Prostate gland (tissue), 2 donors: ENCODE results near the gene MYRF. TPM values are rescaled to one million over a fixed set of nuclear protein-coding genes. Genes with fewer than 3 reads are reported as not detected.

ENCODE experiments used
- DNase-seq: peaks from one replicate; pipeline ENCODE4 v3.0.0-alpha.2; 2019; ENCODE audit warnings: low spot score
- H3K27ac ChIP-seq, 2 donors: fragments of 200-600 bp; sonication (generic); 2 replicates each; pipeline ENCODE4 v1.5.1; 2017 to 2019
- H3K27me3 ChIP-seq: fragments of 200-600 bp; sonication (generic); replicated peaks from 2 replicates; pipeline ENCODE4 v1.5.1; 2019; ENCODE audit not compliant: insufficient read depth
- H3K36me3 ChIP-seq, 2 donors: fragments of 200-600 bp; sonication (generic); 1 replicate in 1 of 2; 2 replicates in 1 of 2; pipeline versions ENCODE4 v1.5.1 to v1.8.1; 2017 to 2019
- H3K4me1 ChIP-seq: fragments of 200-600 bp; sonication (generic); replicated peaks from 2 replicates; pipeline ENCODE4 v1.5.1; 2019
- H3K4me3 ChIP-seq, 2 donors: fragments of 200-600 bp; sonication (generic); 2 replicates each; pipeline ENCODE4 v1.5.1; 2017 to 2019
- H3K9me3 ChIP-seq: fragments of 200-600 bp; sonication (generic); 2 replicates; pipeline ENCODE4 v1.5.1; 2017
- POLR2A ChIP-seq: fragments of 450-650 bp; IDR thresholded peaks from one replicate; pipeline ENCODE4 v1.6.1; 2016; ENCODE audit warnings: antibody characterized with exemption, mild to moderate bottlenecking
- POLR2AphosphoS5 ChIP-seq: sonication (generic); formaldehyde crosslinking; IDR thresholded peaks from one replicate; pipeline ENCODE4 v1.6.1; 2017; ENCODE audit warnings: antibody characterized with exemption
- WGBS: methylation state at CpG from one replicate; pipeline ENCODE4 v1.1.5; 2018; 5-methylcytosine and 5-hydroxymethylcytosine counted together
- intact Hi-C: fragments of 100-400 bp; cut with DNase I; formaldehyde crosslinking; loops from one replicate; pipeline ENCODE4 v1.14.2; 2022
- total RNA-seq, 2 donors: library from RNA; depleted of rRNA; stranded (reverse); fragments of >200 nt; gene quantifications; one replicate each; pipeline ENCODE4 v1.1.0, GENCODE V29; 2016
- TF ChIP-seq, protein P1 (sequence below), 4 experiments: fragments of 200-600 bp in 2 of 4; fragments of 450-650 bp in 2 of 4; sonication (generic) in 2 of 4; IDR thresholded peaks; 1 replicate in 3 of 4; 2 replicates in 1 of 4; pipeline ENCODE4 v1.5.1; 2016 to 2019; ENCODE audit warnings: antibody characterized with exemption in 4 of 4, mild to moderate bottlenecking in 2 of 4, moderate library complexity in 2 of 4

The MYRF gene
- total RNA-seq, 2 donors from 2014 or later = 0.77 to 3.4 TPM

- H3K27ac ChIP-seq = no peak overlapping the region
- H3K36me3 ChIP-seq = peaks cover 0 to 15% of the 10 kb centered on the region in 2 donors
- no peaks in the 10 kb centered on the region for H3K9me3 ChIP-seq
- H3K4me1 ChIP-seq = no peaks in the 10 kb centered on the region
- 84% methylated on average over 3 of the region's 3 CpGs for WGBS
- no peaks in the 10 kb centered on the region for H3K27me3 ChIP-seq
- H3K4me3 ChIP-seq = no peak overlapping the region
- no peak for DNase-seq
- TF ChIP-seq POLR2AphosphoS5 (no peak), POLR2A (no peak)
- TF ChIP-seq, protein P1, sequence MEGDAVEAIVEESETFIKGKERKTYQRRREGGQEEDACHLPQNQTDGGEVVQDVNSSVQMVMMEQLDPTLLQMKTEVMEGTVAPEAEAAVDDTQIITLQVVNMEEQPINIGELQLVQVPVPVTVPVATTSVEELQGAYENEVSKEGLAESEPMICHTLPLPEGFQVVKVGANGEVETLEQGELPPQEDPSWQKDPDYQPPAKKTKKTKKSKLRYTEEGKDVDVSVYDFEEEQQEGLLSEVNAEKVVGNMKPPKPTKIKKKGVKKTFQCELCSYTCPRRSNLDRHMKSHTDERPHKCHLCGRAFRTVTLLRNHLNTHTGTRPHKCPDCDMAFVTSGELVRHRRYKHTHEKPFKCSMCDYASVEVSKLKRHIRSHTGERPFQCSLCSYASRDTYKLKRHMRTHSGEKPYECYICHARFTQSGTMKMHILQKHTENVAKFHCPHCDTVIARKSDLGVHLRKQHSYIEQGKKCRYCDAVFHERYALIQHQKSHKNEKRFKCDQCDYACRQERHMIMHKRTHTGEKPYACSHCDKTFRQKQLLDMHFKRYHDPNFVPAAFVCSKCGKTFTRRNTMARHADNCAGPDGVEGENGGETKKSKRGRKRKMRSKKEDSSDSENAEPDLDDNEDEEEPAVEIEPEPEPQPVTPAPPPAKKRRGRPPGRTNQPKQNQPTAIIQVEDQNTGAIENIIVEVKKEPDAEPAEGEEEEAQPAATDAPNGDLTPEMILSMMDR (IDR thresholded peaks at IDR 0.05) = no peak
- intact Hi-C loops = no loop called here
Observed at GRCh38 chr11:61782299-61782698, 29.9 kb downstream of the MYRF start.

DNA sequence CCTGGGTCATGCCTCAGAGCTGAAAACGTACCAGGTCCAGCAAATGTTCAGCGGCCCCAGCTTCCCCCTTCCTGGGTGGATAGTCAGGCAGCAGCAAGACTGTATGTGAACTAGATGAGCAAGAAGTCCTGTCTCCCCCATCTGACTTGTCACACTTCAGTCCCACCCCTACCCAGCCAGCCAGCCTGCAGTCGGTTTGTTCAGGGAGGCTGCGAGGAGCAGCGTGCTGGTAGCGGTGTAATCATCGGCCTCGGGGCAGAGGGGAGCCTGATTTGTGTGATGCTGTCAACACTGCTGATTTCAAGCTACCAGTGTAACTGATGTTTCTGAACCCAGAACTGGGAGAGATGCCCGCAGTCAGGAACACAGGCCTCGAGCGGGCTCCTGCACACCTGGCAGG is 30.4 kb downstream of the MYRF start:
- no peaks in the 10 kb centered on the region for H3K27me3 ChIP-seq
- H3K9me3 ChIP-seq = no peaks in the 10 kb centered on the region
- peaks cover 0 to 17% of the 10 kb centered on the region in 2 donors for H3K36me3 ChIP-seq
- intact Hi-C loops = no loop called here
- no peak overlapping the region for H3K4me3 ChIP-seq
- DNase-seq = no peak
- WGBS = 84% methylated on average over 11 of the region's 11 CpGs
- TF ChIP-seq POLR2AphosphoS5 (no peak), POLR2A (no peak)
- TF ChIP-seq, protein P1 (IDR thresholded peaks at IDR 0.05) = no peak
- no peaks in the 10 kb centered on the region for H3K4me1 ChIP-seq
- no peak overlapping the region for H3K27ac ChIP-seq

DNA sequence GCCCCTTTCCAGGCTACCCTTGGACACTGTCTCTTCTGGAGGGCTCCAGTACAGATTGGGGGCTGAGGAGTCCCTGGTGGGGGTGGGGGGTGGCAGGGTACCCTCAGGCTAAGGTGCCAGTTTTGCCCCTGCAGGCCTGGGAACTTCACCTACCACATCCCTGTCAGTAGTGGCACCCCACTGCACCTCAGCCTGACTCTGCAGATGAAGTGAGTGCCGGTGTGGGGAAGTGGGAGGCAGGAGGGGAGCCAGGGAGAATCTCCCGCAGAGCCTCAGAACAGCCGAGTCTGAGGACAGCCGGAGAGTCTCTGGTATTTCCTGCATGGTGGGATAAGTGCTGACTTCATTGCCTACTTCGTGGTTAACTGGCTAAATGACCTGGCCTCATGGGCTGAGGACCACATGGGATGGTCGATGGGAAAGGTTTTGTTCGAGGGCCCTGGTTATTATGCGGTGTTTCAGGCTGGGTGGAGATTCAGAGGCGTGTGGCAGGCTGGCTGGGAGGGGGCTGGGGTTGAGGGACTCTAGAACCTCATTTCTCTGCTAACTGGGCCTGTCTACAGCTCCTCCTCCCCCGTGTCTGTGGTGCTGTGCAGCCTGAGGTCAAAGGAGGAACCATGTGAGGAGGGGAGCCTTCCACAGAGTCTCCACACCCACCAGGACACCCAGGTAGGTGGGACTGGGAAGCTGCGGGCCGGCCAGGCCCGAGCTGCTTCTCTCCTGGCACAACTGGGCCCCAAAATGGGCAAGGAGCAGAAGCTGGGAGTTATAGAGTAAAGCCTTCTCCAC is 31.5 kb downstream of the MYRF start:
- intact Hi-C loops = no loop called here
- Histone ChIP-seq H3K9me3 (no peaks in the 10 kb centered on the region), H3K27ac (no peak overlapping the region), H3K4me1 (no peaks in the 10 kb centered on the region), H3K4me3 (no peak overlapping the region), H3K36me3 (peaks cover 0 to 21% of the 10 kb centered on the region in 2 donors), H3K27me3 (no peaks in the 10 kb centered on the region)
- TF ChIP-seq POLR2AphosphoS5 = no peak
- TF ChIP-seq, protein P1 (IDR thresholded peaks at IDR 0.05) = no peak
- TF ChIP-seq POLR2A = no peak
- DNase-seq = no peak
- 66% methylated on average over 13 of the region's 13 CpGs for WGBS

DNA sequence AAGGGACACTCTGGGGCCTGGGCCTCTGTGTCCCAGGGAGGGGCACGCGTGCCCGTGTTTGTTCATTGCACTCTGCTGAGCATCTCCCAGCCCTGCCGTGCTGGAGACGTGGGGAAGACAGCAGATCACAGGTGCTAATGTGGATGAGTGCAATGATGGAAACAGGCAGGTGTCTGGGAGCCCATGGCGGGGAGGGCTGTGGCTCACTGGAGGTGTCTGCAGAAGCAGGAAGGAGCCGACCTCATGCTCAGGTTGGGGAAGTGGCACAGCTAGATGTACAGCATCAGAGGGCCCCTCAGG is 32.0 kb downstream of the MYRF start:
- intact Hi-C loops = no loop called here
- 80% methylated on average over 7 of the region's 7 CpGs for WGBS
- Histone ChIP-seq H3K4me3 (no peak overlapping the region), H3K36me3 (peaks cover 2 to 21% of the 10 kb centered on the region in 2 donors), H3K27ac (no peak overlapping the region), H3K4me1 (no peaks in the 10 kb centered on the region), H3K9me3 (no peaks in the 10 kb centered on the region), H3K27me3 (no peaks in the 10 kb centered on the region)
- DNase-seq = no peak
- TF ChIP-seq POLR2A (no peak), POLR2AphosphoS5 (no peak)
- TF ChIP-seq, protein P1 (IDR thresholded peaks at IDR 0.05) = no peak

- intact Hi-C loops = no loop called here
- no peaks in the 10 kb centered on the region for H3K4me1 ChIP-seq
- no peak for DNase-seq
- H3K27me3 ChIP-seq = no peaks in the 10 kb centered on the region
- WGBS = 84% methylated on average over 11 of the region's 11 CpGs
- no peak overlapping the region for H3K4me3 ChIP-seq
- no peaks in the 10 kb centered on the region for H3K9me3 ChIP-seq
- no peak overlapping the region for H3K27ac ChIP-seq
- peaks cover 5 to 21% of the 10 kb centered on the region in 2 donors for H3K36me3 ChIP-seq
- TF ChIP-seq, protein P1 (IDR thresholded peaks at IDR 0.05) = no peak
- TF ChIP-seq POLR2A (no peak), POLR2AphosphoS5 (no peak)
Observed at GRCh38 chr11:61785837-61786402, 33.5 kb downstream of the MYRF start.
